ENCODE measurements around the gene ABI3BP.

- no peak for TF ChIP-seq POLR2A (IDR thresholded peaks at IDR 0.05; ENCODE audit: low read length)
- no peak for TF ChIP-seq GATA1 (IDR thresholded peaks at IDR 0.05; ENCODE audit: low read depth, low read length)
These were observed 110.6 kb downstream of the ABI3BP start for GRCh38 chr3:100882571-100882984.
